ENCODE results near the gene ZSCAN10. TPM values are rescaled to one million over a fixed set of nuclear protein-coding genes. Genes with fewer than 3 reads are reported as not detected.

Gene ZSCAN10
- 0.17 TPM in 1 of 2 replicates, not detected in the other for total RNA-seq

GRCh38 chr16:3098459-3099394 lies at the start of gene ZSCAN10:
Gene ZSCAN10 (minus strand): TSS chr16:3099294. CDS start chr16:3092937, 6,357 bp downstream.

GRCh38 chr16:3134338-3135125 lies 35.4 kb upstream of the ZSCAN10 start, which contains the start of gene ZNF213:
Gene ZNF213 (plus strand): TSS chr16:3135029. CDS start chr16:3137281, 2,252 bp downstream.

GRCh38 chr16:3112058-3112880 lies 13.2 kb upstream of the ZSCAN10 start, which contains the start of gene ZNF205:
Gene ZNF205 (plus strand): TSS chr16:3112586. CDS start chr16:3113431, 845 bp downstream.

GRCh38 chr16:3065069-3065741 lies 33.9 kb downstream of the ZSCAN10 start, which contains the start of gene IL32:
Gene IL32 (plus strand): TSS chr16:3065640. CDS start chr16:3065812, 172 bp downstream.

GRCh38 chr16:3045758-3046640 lies 53.1 kb downstream of the ZSCAN10 start, which contains the start of gene MMP25:
Gene MMP25 (plus strand): TSS chr16:3046561. CDS start chr16:3046918, 357 bp downstream.

Other genes with a start within 250 kb of the ZSCAN10 start
- gene PRSS22, start 241.1 kb downstream of the ZSCAN10 start, total RNA-seq = not detected in 2 replicates
- gene FLYWCH2, start 216.1 kb downstream of the ZSCAN10 start, total RNA-seq = 73.9 and 77.1 TPM in 2 replicates
- 46.4 and 77.6 TPM in 2 replicates for gene FLYWCH1, start 187.4 kb downstream of the ZSCAN10 start, total RNA-seq
- gene KREMEN2, start 135.0 kb downstream of the ZSCAN10 start, total RNA-seq = 0.17 TPM in 1 of 2 replicates, not detected in the other
- gene PAQR4, start 129.9 kb downstream of the ZSCAN10 start, total RNA-seq = 2.5 and 6.5 TPM in 2 replicates
- 0.83 and 9.9 TPM in 2 replicates for gene PKMYT1, start 118.8 kb downstream of the ZSCAN10 start, total RNA-seq
- under 0.01 TPM in 1 of 2 replicates, not detected in the other for gene CLDN9, start 86.4 kb downstream of the ZSCAN10 start, total RNA-seq
- gene CLDN6, start 81.1 kb downstream of the ZSCAN10 start, total RNA-seq = 0.15 TPM in 1 of 2 replicates, not detected in the other
- gene TNFRSF12A, start 78.9 kb downstream of the ZSCAN10 start, total RNA-seq = 91.0 and 208 TPM in 2 replicates
- gene HCFC1R1, start 75.4 kb downstream of the ZSCAN10 start, total RNA-seq = 12.5 and 73.4 TPM in 2 replicates
- 20.0 and 26.9 TPM in 2 replicates for gene THOC6, start 75.3 kb downstream of the ZSCAN10 start, total RNA-seq
- gene BICDL2, start 62.4 kb downstream of the ZSCAN10 start, total RNA-seq = 0.17 TPM in 1 of 2 replicates, not detected in the other
- 0.15 TPM in 1 of 2 replicates, not detected in the other for gene MMP25, start 52.7 kb downstream of the ZSCAN10 start, total RNA-seq
- gene IL32, start 33.7 kb downstream of the ZSCAN10 start, total RNA-seq = 2.6 and 14.2 TPM in 2 replicates
- 17.6 and 25.1 TPM in 2 replicates for gene ZNF205, start 13.3 kb upstream of the ZSCAN10 start, total RNA-seq
- gene ZNF213, start 35.7 kb upstream of the ZSCAN10 start, total RNA-seq = 9.0 and 11.6 TPM in 2 replicates
- not detected in 2 replicates for gene OR1F1, start 88.9 kb upstream of the ZSCAN10 start, total RNA-seq
- gene ZNF200, start 135.9 kb upstream of the ZSCAN10 start, total RNA-seq = 8.6 and 9.6 TPM in 2 replicates
- under 0.01 and 0.15 TPM in 2 replicates for gene MEFV, start 157.3 kb upstream of the ZSCAN10 start, total RNA-seq
- gene ZNF263, start 184.2 kb upstream of the ZSCAN10 start, total RNA-seq = 49.9 and 53.9 TPM in 2 replicates
- gene TIGD7, start 206.1 kb upstream of the ZSCAN10 start, total RNA-seq = 4.2 and 6.0 TPM in 2 replicates
- gene ZNF75A, start 206.2 kb upstream of the ZSCAN10 start, total RNA-seq = 20.2 and 26.6 TPM in 2 replicates

All from smooth muscle cell of trachea (primary cell).